Endothelial cell of umbilical vein (primary cell): Measurements from ENCODE around the gene MALT1. TPM values are rescaled to one million over a fixed set of nuclear protein-coding genes. Genes with fewer than 3 reads are reported as not detected.

ENCODE experiments used
- BruUV-seq: library from RNA; stranded (reverse); fragments of 400-500 nt; replicated peaks from 2 replicates; lab custom pipeline; 2021; lab: Mats Ljungman, UMichigan
- CTCF ChIA-PET: fragments of 300-600, 350-600 bp; sonication (Branson Sonifier 250); formaldehyde crosslinking; loops from one replicate; lab custom pipeline; 2021; ENCODE audit warnings: antibody characterized with exemption, inconsistent platforms; lab: Charles Lee
- POLR2A ChIA-PET: fragments of 300-600, 350-600 bp; sonication (Branson Sonifier 250); formaldehyde crosslinking; loops from one replicate; lab custom pipeline; 2021; ENCODE audit warnings: antibody characterized with exemption, inconsistent platforms; lab: Charles Lee
- DNase-seq: peaks from one replicate; pipeline ENCODE4 v3.0.0-alpha.2; 2011; ENCODE audit warnings: low read depth, low spot score
- FAIRE-seq: peaks from 2 replicates; lab custom pipeline; 2011; peaks lifted over from hg19 to GRCh38; lab: Jason Lieb, UNC
- H2AFZ ChIP-seq: 2 replicates; pipeline ENCODE4 v1.6.0; 2012; ENCODE audit warnings: low read depth, low read length, control low read depth, inconsistent platforms
- H3K27ac ChIP-seq: 2 replicates; pipeline ENCODE4 v1.5.1; 2011; ENCODE audit warnings: low read depth, mild to moderate bottlenecking, control low read depth, low read length, moderate library complexity; ENCODE audit not compliant: insufficient read depth
- H3K27me3 ChIP-seq, 2 experiments: 2 replicates each; pipeline versions ENCODE4 v1.6.0 to v1.6.1; 2011; ENCODE audit warnings: low read length in 2 of 2, mixed read lengths in 1 of 2; ENCODE audit not compliant: control insufficient read depth in 2 of 2, insufficient read depth in 2 of 2
- H3K36me3 ChIP-seq, 2 experiments: 2 replicates in 1 of 2; 3 replicates in 1 of 2; pipeline ENCODE4 v1.5.1; 2011; ENCODE audit warnings: low read length in 2 of 2, mild to moderate bottlenecking in 1 of 2, moderate library complexity in 1 of 2; ENCODE audit not compliant: control insufficient read depth in 2 of 2, insufficient read depth in 2 of 2; ENCODE audit errors: extremely low read depth in 1 of 2
- H3K4me1 ChIP-seq: 3 replicates; pipeline ENCODE4 v1.5.1; 2011; ENCODE audit warnings: mild to moderate bottlenecking, low read length; ENCODE audit not compliant: control insufficient read depth, insufficient read depth; ENCODE audit errors: extremely low read depth
- H3K4me2 ChIP-seq: 2 replicates; pipeline ENCODE4 v1.6.1; 2011; ENCODE audit warnings: low read length, control low read depth, mixed read lengths; ENCODE audit not compliant: insufficient read depth
- H3K4me3 ChIP-seq, 3 experiments: fragments of 200-600 bp in 1 of 3; sonication (generic), shearing (Covaris generic) in 1 of 3; replicated peaks in 1 of 3; 2 replicates each; pipeline ENCODE4 v1.5.1; 2011 to 2016; ENCODE audit warnings: control low read depth in 3 of 3, low read length in 3 of 3, mild to moderate bottlenecking in 2 of 3, inconsistent platforms in 1 of 3, low read depth in 1 of 3, moderate library complexity in 1 of 3; ENCODE audit not compliant: insufficient read depth in 1 of 3
- H3K79me2 ChIP-seq: 2 replicates; pipeline ENCODE4 v1.6.0; 2012; ENCODE audit warnings: low read length, inconsistent platforms; ENCODE audit not compliant: control insufficient read depth, insufficient read depth
- H3K9ac ChIP-seq: replicated peaks from 2 replicates; pipeline ENCODE3; 2011; ENCODE audit warnings: low read length, control low read depth; ENCODE audit not compliant: insufficient read depth; ENCODE audit errors: extremely low read depth
- H3K9me1 ChIP-seq: replicated peaks from 3 replicates; pipeline ENCODE4 v1.6.0; 2011; ENCODE audit warnings: mild to moderate bottlenecking, low read length; ENCODE audit not compliant: control insufficient read depth, insufficient read depth; ENCODE audit errors: extremely low read depth
- H3K9me3 ChIP-seq: replicated peaks from 2 replicates; pipeline ENCODE4 v1.5.1; 2012; ENCODE audit warnings: low read length, inconsistent platforms; ENCODE audit not compliant: control insufficient read depth, insufficient read depth
- H4K20me1 ChIP-seq: replicated peaks from 2 replicates; pipeline ENCODE3; 2011; ENCODE audit warnings: mild to moderate bottlenecking, low read length; ENCODE audit not compliant: control insufficient read depth, insufficient read depth; ENCODE audit errors: extremely low read depth
- EZH2 ChIP-seq: IDR thresholded peaks from 2 replicates; pipeline ENCODE4 v1.6.1; 2012; ENCODE audit warnings: borderline replicate concordance, low read depth, mild to moderate bottlenecking, moderate library complexity, low read length, inconsistent platforms; ENCODE audit not compliant: severe bottlenecking
- FOS ChIP-seq: IDR thresholded peaks from 2 replicates; pipeline ENCODE4 v1.6.1; 2011; ENCODE audit warnings: mild to moderate bottlenecking, low read length, moderate library complexity, borderline replicate concordance; ENCODE audit not compliant: insufficient read depth
- JUN ChIP-seq: IDR thresholded peaks from 2 replicates; pipeline ENCODE4 v1.6.1; 2011; ENCODE audit warnings: borderline replicate concordance, low read depth; ENCODE audit not compliant: insufficient read length, insufficient read depth
- MYC ChIP-seq: IDR thresholded peaks from one replicate; pipeline ENCODE4 v1.6.1; 2011; ENCODE audit warnings: mild to moderate bottlenecking, low read depth, low read length
- POLR2A ChIP-seq: IDR thresholded peaks from 2 replicates; pipeline ENCODE4 v1.6.1; 2012; ENCODE audit warnings: low read depth, mild to moderate bottlenecking, control low read depth, low read length
- POLR2AphosphoS5 ChIP-seq: IDR thresholded peaks from 2 replicates; pipeline ENCODE4 v1.6.1; 2012; ENCODE audit warnings: low read depth, mild to moderate bottlenecking, control low read depth, low read length, moderate library complexity; ENCODE audit not compliant: insufficient read depth
- dilution Hi-C: fragments of 300-500 bp; cut with MboI; formaldehyde crosslinking; loops from one replicate; pipeline ENCODE4 v1.15.0; 2019; ENCODE audit warnings: low sequenced_read_pairs; ENCODE audit not compliant: extremely low pct_ligation_motif_present
- intact Hi-C: fragments of 100-400 bp; cut with micrococcal nuclease; formaldehyde crosslinking; loops from one replicate; pipeline ENCODE4 v1.10.0; 2022
- polyA plus RNA-seq, 4 experiments: library from polyadenylated mRNA; depleted of rRNA in 3 of 4; stranded (reverse) in 3 of 4; unstranded in 1 of 4; fragments of >200 nt; gene quantifications; 2 replicates each; pipeline versions ENCODE4 v1.2.1 to v1.2.3, GENCODE V29; 2011 to 2012; ENCODE audit warnings: missing spikeins in 1 of 4
- total RNA-seq: library from RNA; stranded (reverse); gene quantifications from 2 replicates; pipeline ENCODE4 v1.2.3, GENCODE V29; 2021
- TF ChIP-seq, protein P1 (sequence below), 2 donors: IDR thresholded peaks; 1 replicate in 1 of 2; 2 replicates in 1 of 2; pipeline ENCODE4 v1.5.1; 2011; ENCODE audit warnings: low read length in 2 of 2, mild to moderate bottlenecking in 2 of 2, moderate library complexity in 2 of 2, control low read depth in 1 of 2, inconsistent platforms in 1 of 2, low read depth in 1 of 2; ENCODE audit not compliant: insufficient read depth in 1 of 2; ENCODE audit errors: extremely low read depth in 1 of 2
- TF ChIP-seq, protein P2 (sequence below): IDR thresholded peaks from 2 replicates; pipeline ENCODE4 v1.6.1; 2011; ENCODE audit not compliant: insufficient read depth, insufficient read length

The MALT1 gene
- total and polyA plus RNA-seq, 2 donors (not counting 3 experiments of a cell fraction or from before 2014, with no cell fraction given): 2.8 to 5.1 TPM

DNA sequence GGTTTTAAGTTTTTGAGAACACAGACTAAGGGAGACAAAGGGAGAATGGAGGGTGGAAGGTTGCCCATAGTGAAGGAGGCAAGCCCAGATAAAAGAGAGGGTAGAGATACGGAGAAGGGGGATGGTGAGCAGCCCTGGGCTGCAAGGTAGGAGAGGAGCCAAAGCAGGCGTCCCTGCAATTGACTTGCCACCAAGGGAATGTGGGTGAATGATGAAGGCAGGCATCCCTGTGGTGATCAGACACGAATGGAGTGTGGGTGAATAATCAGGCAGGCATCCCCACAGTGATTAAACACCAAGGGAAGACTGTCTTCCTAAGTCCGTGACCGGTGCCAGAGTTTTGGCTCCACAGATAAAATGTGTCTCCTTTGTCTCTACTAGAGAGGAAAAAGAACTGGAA is 25.9 kb upstream of the MALT1 start:
- no peaks in the 10 kb centered on the region for H3K79me2 ChIP-seq
- no peaks in the 10 kb centered on the region for H3K9me3 ChIP-seq
- TF ChIP-seq, protein P1, sequence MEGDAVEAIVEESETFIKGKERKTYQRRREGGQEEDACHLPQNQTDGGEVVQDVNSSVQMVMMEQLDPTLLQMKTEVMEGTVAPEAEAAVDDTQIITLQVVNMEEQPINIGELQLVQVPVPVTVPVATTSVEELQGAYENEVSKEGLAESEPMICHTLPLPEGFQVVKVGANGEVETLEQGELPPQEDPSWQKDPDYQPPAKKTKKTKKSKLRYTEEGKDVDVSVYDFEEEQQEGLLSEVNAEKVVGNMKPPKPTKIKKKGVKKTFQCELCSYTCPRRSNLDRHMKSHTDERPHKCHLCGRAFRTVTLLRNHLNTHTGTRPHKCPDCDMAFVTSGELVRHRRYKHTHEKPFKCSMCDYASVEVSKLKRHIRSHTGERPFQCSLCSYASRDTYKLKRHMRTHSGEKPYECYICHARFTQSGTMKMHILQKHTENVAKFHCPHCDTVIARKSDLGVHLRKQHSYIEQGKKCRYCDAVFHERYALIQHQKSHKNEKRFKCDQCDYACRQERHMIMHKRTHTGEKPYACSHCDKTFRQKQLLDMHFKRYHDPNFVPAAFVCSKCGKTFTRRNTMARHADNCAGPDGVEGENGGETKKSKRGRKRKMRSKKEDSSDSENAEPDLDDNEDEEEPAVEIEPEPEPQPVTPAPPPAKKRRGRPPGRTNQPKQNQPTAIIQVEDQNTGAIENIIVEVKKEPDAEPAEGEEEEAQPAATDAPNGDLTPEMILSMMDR (IDR thresholded peaks at IDR 0.05; ENCODE audit: extremely low read depth in 1 of 2, insufficient read depth in 1 of 2, low read depth in 1 of 2, low read length in 2 of 2): no peak
- TF ChIP-seq POLR2AphosphoS5: no peak
- no peak for TF ChIP-seq FOS
- TF ChIP-seq EZH2: no peak
- TF ChIP-seq MYC: no peak
- TF ChIP-seq JUN: no peak
- TF ChIP-seq, protein P2, sequence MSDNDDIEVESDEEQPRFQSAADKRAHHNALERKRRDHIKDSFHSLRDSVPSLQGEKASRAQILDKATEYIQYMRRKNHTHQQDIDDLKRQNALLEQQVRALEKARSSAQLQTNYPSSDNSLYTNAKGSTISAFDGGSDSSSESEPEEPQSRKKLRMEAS: no peak
- TF ChIP-seq POLR2A: no peak
- H3K4me1 ChIP-seq: no peaks in the 10 kb centered on the region
- H3K27me3 ChIP-seq: peaks cover 0 to 2% of the 10 kb centered on the region in 2 experiments
- CTCF ChIA-PET: no interaction called here
- H2AFZ ChIP-seq: no peak overlapping the region
- no peaks in the 10 kb centered on the region for H4K20me1 ChIP-seq
- no peak overlapping the region for H3K9ac ChIP-seq
- H3K27ac ChIP-seq: no peak overlapping the region
- POLR2A ChIA-PET: no interaction called here
- BruUV-seq: no TSS peak
- no peak overlapping the region for H3K4me3 ChIP-seq
- dilution Hi-C loops (no loop called here), intact Hi-C loops (no loop called here)
- H3K9me1 ChIP-seq: no peaks in the 10 kb centered on the region
- no peak for DNase-seq
- no peak overlapping the region for H3K4me2 ChIP-seq
- no peaks in the 10 kb centered on the region for H3K36me3 ChIP-seq
- no peak for FAIRE-seq
